Measurements from ENCODE around the gene LMNA.
"Not testable (repeated sequence)": the region's sequence is repeated elsewhere in the genome, so short reads cannot be mapped to it uniquely, and the experiment has no call there.

The LMNA gene

GRCh38 chr1:156121457-156121856 is 6.9 kb downstream of the LMNA start:
- in situ Hi-C loops (cut with MboI; ENCODE audit: low sequenced_read_pairs, unreplicated experiment): no loop called here
- TF ChIP-seq, protein P1, sequence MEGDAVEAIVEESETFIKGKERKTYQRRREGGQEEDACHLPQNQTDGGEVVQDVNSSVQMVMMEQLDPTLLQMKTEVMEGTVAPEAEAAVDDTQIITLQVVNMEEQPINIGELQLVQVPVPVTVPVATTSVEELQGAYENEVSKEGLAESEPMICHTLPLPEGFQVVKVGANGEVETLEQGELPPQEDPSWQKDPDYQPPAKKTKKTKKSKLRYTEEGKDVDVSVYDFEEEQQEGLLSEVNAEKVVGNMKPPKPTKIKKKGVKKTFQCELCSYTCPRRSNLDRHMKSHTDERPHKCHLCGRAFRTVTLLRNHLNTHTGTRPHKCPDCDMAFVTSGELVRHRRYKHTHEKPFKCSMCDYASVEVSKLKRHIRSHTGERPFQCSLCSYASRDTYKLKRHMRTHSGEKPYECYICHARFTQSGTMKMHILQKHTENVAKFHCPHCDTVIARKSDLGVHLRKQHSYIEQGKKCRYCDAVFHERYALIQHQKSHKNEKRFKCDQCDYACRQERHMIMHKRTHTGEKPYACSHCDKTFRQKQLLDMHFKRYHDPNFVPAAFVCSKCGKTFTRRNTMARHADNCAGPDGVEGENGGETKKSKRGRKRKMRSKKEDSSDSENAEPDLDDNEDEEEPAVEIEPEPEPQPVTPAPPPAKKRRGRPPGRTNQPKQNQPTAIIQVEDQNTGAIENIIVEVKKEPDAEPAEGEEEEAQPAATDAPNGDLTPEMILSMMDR (IDR thresholded peaks at IDR 0.05; ENCODE audit: borderline replicate concordance, control extremely low read depth, extremely low read depth, insufficient read depth, missing control alignments): no peak
- no peak for DNase-seq (ENCODE audit: low spot score)

GRCh38 chr1:156122086-156122485 is 7.6 kb downstream of the LMNA start:
- in situ Hi-C loops (cut with MboI; ENCODE audit: low sequenced_read_pairs, unreplicated experiment): no loop called here
- TF ChIP-seq, protein P1 (IDR thresholded peaks at IDR 0.05; ENCODE audit: borderline replicate concordance, control extremely low read depth, extremely low read depth, insufficient read depth, missing control alignments): no peak
- DNase-seq (ENCODE audit: low spot score): no peak

DNA sequence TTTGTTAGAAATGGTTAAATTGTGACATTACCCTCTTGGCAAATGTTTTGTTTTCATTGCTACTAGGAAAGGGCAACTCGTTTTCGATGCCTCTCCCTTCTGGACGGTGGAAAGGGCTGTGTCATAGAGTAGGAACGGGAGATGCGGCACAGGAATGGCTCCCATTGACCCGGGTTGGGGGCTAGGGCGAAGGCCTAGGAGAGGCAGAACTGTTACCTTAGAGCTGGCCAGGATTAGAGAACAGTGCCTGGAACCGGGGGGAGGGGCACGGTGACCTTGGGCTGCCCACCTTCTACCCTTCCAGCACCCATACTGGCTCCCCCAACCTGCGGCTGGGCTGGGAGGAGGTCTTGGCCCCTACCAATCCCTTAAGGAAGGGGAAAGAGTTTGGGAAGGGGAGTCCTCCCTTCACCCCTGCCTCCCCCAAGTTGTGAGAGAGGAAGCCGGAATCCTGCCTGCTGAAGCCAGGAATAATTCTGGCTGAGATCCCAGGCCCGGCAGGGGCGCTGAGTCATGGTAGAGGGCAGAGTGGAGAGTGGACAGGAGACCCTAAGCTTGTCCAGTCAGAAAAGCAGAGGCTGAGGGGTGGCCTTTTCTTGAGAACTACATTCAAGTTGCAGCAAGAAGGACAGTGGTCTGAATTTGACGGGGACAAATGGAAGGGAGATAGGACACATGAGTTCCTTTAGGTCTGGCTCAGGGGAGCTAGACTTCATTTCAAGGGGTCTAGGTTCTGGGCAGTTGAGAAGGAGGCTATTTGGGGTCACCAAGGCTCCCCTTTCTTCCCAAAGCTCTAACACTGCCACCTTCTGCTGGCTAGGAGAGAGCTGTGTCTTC is 8.2 kb downstream of the LMNA start:
- no peak for DNase-seq (ENCODE audit: low spot score)
- in situ Hi-C loops (cut with MboI; ENCODE audit: low sequenced_read_pairs, unreplicated experiment): no loop called here
- TF ChIP-seq, protein P1 (IDR thresholded peaks at IDR 0.05; ENCODE audit: borderline replicate concordance, control extremely low read depth, extremely low read depth, insufficient read depth, missing control alignments): peak; percentile 37

DNA sequence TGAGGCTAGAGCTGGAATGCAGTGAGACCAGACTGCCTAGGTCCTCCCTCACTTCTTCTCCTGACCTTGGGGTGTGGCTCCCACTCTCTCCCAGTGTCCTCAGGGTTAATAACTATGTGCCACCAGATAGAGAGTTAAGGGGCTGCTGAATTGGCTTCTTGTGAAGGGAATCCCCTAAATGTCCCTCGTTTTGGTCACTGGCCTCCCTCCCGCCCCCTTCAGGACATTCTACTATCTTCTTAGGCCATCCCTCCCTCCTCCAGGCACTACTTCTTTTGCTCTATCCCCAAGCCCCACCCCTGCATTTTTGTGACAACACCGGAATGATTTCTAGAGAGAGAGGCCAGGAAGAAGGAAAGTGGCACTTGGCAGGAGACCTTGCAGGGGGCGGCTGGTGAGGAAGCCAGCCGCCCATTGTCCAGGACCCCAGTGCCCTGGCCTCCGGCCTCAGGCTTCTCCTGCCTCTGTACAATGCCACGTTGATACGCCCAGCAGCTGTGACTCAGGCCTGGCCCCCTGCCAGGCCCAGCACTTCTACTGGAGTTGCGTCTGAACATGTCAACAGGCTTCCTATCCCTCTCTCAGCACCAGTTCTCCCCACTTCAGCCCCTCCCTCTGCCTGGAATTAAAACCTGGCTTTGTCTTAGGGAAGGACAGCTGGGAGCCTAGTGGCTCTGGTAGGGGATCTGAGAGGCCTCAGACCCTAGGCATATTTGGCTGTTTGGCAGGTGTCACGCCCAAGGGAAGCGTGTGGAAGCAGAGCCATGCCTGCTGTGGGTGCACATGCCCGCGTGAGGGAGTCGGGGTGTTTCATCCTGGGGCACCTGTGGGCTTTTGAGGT is 9.1 kb downstream of the LMNA start:
- no peak for DNase-seq (ENCODE audit: low spot score)
- TF ChIP-seq, protein P1 (IDR thresholded peaks at IDR 0.05; ENCODE audit: borderline replicate concordance, control extremely low read depth, extremely low read depth, insufficient read depth, missing control alignments): no peak
- in situ Hi-C loops (cut with MboI; ENCODE audit: low sequenced_read_pairs, unreplicated experiment): no loop called here

DNA sequence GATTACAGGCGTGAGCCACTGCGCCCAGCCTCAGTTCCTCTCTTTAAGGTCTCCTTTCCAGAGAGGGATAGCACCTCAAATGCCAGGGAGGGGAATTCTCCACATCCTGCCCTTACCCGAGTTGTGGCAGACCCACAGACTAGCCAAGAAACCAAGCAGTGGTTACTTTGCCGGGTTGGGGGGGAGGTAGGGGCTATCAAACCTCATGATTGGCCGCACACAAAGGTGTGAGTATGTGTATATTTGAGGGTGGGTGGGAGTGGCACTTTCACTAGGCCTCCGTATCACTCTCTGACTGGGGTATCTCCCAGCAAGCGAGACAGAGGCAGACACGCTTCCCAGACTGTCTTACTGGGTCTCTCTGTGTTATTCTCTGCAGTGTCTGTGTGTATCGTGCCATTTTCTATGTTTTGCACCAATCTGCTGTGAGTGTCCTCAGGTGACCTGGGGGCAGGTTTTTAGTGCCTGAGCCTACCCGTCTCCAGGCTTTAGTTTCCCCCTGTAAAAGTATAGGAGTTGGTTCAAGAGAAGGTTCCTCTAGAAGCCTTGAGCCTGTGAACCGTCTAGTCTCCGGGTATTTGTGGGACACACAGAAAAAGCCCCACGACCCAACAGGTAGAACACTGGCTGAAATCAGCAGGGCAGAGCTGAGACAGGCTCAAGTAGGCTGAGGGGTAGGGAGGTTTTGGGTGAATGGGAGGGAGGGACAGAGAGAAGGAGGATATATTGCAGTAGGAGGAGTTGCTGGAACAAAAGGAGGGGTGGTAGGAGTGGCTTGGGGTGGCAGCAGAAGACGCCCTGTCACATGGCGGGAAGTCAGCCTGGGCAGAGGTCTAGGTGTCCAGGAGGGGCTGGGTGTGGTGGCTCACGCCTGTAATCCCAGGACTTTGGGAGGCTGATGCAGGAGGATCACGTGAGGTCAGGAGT is 10.3 kb downstream of the LMNA start:
- TF ChIP-seq, protein P1 (IDR thresholded peaks at IDR 0.05; ENCODE audit: borderline replicate concordance, control extremely low read depth, extremely low read depth, insufficient read depth, missing control alignments): no peak
- in situ Hi-C loops (cut with MboI; ENCODE audit: low sequenced_read_pairs, unreplicated experiment): no loop called here
- DNase-seq (ENCODE audit: low spot score): no peak

DNA sequence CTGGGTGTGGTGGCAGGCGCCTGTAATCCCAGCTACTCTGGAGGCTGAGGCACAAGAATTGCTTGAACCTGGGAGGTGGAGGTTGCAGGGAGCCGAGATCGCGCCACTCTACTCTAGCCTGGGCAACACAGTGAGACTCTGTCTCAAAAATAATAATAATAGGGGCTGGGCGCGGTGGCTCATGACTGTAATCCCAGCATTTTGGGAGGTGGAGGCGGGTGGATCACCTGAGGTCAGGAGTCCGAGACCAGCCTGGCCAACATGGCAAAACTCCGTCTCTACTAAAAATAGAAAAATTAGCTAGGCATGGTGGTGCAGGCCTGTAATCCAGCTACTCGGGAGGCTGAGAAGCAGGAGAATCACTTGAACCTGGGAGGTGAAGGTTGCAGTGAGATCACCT is 11.0 kb downstream of the LMNA start:
- in situ Hi-C loops (cut with MboI; ENCODE audit: low sequenced_read_pairs, unreplicated experiment); DNase-seq (ENCODE audit: low spot score): not testable (repeated sequence)
